ENCODE results near the gene ERICH4. TPM values are rescaled to one million over a fixed set of nuclear protein-coding genes. Genes with fewer than 3 reads are reported as not detected.

The ERICH4 gene
- total RNA-seq, 1 donor from 2014 or later: not detected

DNA sequence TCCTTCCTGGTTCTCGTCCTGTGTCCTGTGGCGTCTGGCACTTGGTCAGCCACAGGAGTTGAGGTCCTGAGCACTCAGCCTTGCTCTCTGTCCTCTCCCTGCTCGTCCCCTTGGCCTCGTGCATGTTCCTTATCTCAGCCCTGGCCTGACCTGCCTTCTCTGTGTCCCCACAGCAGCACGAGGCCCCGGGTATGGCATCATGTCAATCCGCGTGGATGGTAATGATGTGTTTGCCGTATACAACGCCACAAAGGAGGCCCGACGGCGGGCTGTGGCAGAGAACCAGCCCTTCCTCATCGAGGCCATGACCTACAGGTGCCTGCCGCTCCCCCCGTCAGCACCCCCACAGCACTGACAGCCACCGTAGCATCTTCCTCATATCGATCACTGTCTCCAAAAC, 20.5 kb upstream of the ERICH4 start:
- DNase-seq (no peak), ATAC-seq (no peak)
- TF ChIP-seq, protein P1, sequence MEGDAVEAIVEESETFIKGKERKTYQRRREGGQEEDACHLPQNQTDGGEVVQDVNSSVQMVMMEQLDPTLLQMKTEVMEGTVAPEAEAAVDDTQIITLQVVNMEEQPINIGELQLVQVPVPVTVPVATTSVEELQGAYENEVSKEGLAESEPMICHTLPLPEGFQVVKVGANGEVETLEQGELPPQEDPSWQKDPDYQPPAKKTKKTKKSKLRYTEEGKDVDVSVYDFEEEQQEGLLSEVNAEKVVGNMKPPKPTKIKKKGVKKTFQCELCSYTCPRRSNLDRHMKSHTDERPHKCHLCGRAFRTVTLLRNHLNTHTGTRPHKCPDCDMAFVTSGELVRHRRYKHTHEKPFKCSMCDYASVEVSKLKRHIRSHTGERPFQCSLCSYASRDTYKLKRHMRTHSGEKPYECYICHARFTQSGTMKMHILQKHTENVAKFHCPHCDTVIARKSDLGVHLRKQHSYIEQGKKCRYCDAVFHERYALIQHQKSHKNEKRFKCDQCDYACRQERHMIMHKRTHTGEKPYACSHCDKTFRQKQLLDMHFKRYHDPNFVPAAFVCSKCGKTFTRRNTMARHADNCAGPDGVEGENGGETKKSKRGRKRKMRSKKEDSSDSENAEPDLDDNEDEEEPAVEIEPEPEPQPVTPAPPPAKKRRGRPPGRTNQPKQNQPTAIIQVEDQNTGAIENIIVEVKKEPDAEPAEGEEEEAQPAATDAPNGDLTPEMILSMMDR (IDR thresholded peaks at IDR 0.05): no peak
- Histone ChIP-seq H3K4me3 (no peak overlapping the region), H3K36me3 (peaks cover 81% of the 10 kb centered on the region), H3K9me3 (no peaks in the 10 kb centered on the region), H3K4me1 (peaks cover 69% of the 10 kb centered on the region), H3K27me3 (ENCODE audit: low read depth) (no peaks in the 10 kb centered on the region), H3K27ac (no peak overlapping the region)
- intact Hi-C loops (cut with DNase I): no loop called here

DNA sequence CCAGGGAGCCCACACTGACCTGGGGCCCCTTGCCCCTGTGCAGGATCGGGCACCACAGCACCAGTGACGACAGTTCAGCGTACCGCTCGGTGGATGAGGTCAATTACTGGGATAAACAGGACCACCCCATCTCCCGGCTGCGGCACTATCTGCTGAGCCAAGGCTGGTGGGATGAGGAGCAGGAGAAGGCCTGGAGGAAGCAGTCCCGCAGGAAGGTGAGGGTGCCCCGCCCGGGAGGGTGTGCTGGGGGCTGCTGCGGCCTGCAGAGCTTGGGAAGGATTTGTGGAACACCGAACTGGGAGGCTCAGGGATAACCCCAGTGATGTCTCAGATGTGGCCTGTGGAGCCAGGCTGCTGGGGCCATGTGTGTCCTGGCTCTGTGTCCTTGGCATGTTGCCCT, 20.0 kb upstream of the ERICH4 start:
- Histone ChIP-seq H3K9me3 (no peaks in the 10 kb centered on the region), H3K36me3 (peaks cover 80% of the 10 kb centered on the region)
- DNase-seq: no peak

DNA sequence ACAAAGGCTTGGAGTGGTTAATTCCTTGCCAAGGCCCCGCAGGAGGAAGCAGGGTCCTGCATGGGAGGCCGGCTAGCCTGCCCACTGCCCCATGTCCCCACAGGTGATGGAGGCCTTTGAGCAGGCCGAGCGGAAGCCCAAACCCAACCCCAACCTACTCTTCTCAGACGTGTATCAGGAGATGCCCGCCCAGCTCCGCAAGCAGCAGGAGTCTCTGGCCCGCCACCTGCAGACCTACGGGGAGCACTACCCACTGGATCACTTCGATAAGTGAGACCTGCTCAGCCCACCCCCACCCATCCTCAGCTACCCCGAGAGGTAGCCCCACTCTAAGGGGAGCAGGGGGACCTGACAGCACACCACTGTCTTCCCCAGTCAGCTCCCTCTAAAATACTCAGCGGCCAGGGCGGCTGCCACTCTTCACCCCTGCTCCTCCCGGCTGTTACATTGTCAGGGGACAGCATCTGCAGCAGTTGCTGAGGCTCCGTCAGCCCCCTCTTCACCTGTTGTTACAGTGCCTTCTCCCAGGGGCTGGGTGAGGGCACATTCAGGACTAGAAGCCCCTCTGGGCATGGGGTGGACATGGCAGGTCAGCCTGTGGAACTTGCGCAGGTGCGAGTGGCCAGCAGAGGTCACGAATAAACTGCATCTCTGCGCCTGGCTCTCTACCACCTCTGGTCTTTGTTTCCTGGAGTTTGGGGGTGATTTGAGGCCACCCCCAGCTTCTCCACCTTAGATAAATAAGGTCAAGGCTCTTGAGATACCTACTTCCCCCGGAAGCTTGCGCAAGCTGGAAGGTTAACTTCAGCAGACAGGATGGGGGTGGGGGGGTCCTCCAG, 18.4 kb upstream of the ERICH4 start:
- H3K27me3 ChIP-seq (ENCODE audit: low read depth): no peaks in the 10 kb centered on the region
- no peaks in the 10 kb centered on the region for H3K9me3 ChIP-seq
- TF ChIP-seq, protein P1 (IDR thresholded peaks at IDR 0.05): no peak
- H3K36me3 ChIP-seq: peaks cover 64% of the 10 kb centered on the region
- intact Hi-C loops (cut with DNase I): no loop called here
- peak overlapping the region; percentile 70 for H3K4me3 ChIP-seq
- peak overlapping the region; percentile 88 for H3K27ac ChIP-seq
- peak; percentile 74 for DNase-seq
- peaks cover 77% of the 10 kb centered on the region for H3K4me1 ChIP-seq
- ATAC-seq: peak; percentile 2 to 15

More for the DNA sequence above, 20.0 kb upstream of the ERICH4 start:
- intact Hi-C loops (cut with DNase I): no loop called here
- Histone ChIP-seq H3K4me1 (peaks cover 71% of the 10 kb centered on the region), H3K27ac (no peak overlapping the region), H3K4me3 (no peak overlapping the region), H3K27me3 (ENCODE audit: low read depth) (no peaks in the 10 kb centered on the region)
- ATAC-seq: no peak
- TF ChIP-seq, protein P1 (IDR thresholded peaks at IDR 0.05): no peak

DNA sequence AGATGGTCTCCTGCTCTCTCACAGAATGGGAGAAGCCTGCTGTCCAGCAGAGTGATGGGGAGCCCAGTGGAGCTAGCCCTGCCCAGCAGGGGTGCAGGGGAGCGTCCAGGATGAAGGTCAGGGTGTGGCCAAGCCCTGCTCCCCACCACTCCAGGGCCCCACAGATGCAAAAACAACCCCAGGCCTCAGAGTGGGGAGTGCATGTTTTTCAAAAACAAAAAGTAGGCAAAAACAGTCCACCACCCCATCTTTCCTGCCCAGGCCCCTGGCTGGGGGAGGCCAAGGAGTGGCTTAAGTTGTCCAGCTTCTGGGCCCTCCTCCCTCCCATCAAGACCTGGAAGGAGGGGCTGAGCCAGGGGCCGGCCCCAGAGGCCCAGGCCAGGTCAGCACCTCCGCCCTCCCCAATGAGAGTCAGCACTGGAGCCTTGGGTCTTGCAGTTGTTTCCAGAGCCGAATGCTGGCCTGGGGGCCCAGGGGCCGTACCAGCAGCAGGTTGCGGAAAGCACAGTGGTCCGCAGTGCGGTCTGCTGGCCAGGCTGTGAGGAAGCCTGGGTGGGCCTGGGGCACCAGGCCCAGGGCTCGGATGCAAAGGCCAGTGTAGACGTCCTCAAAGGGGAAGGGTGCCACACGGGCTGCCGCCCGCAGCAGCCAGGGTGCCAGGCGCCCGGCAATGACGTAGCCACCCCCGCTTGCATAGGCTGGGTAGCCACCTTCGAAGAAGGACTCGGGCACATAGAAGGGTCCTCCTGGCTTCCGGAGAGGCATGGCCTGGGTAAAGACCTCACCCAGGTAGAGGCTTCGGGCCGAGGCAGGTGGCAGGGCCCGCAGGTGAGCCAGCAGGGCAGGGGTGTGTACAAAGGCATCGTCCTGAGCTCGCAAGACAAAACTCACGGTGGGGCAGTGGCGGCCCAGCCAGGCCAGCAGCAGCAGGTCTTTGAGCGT, 17.5 kb upstream of the ERICH4 start:
- TF ChIP-seq, protein P1 (IDR thresholded peaks at IDR 0.05): no peak
- ATAC-seq (no peak), DNase-seq (peak; percentile 51)
- Histone ChIP-seq H3K4me3 (peak overlapping the region; percentile 70), H3K27me3 (ENCODE audit: low read depth) (no peaks in the 10 kb centered on the region), H3K9me3 (no peaks in the 10 kb centered on the region), H3K4me1 (peaks cover 68% of the 10 kb centered on the region), H3K36me3 (peaks cover 56% of the 10 kb centered on the region), H3K27ac (peak overlapping the region; percentile 88)
- intact Hi-C loops (cut with DNase I): no loop called here

DNA sequence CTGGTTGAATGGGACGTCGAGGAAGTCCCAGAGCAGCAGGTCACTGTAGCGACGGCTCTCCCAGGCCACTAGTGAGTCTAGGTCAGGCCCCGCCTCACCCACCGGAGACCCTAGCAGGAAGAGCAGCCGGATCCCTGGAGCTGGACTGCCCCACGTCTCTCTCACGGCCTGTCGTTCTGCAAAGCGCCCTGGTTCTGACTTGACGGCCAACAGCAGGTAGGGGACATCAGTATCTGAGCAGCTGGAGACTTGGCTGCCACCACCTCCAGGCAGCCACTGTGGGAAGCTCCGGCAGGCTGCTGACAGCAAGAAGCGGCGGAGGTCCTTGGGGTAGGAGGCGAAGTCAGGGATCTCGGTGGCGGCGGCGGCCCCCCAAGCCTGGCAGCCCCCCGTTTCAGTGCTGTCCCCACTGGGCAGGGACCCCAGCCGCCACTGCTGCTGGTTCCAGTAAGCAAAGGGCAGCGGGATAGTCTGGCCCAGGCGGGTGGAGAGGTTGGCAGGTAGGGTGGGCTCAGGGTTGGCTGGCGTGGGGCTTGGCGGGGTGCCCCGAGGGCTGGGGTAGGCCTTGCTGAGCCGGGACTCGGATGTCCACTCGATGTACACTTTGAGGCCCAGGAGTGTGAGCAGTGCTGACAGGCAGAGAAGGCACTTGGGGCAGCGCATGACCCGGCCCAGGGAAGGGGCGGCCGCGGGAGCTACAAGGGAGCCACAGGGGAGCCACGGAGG, 16.7 kb upstream of the ERICH4 start:
- H3K4me1 ChIP-seq: peaks cover 60% of the 10 kb centered on the region
- peak overlapping the region; percentile 70 for H3K4me3 ChIP-seq
- peak; percentile 57 for DNase-seq
- peaks cover 57% of the 10 kb centered on the region for H3K36me3 ChIP-seq
- intact Hi-C loops (cut with DNase I): no loop called here
- peak; percentile 33 to 42 for ATAC-seq
- H3K27ac ChIP-seq: peak overlapping the region; percentile 88
- TF ChIP-seq, protein P1 (IDR thresholded peaks at IDR 0.05): no peak
- H3K27me3 ChIP-seq (ENCODE audit: low read depth): no peaks in the 10 kb centered on the region
- no peaks in the 10 kb centered on the region for H3K9me3 ChIP-seq

Measured in lower lobe of right lung (tissue), 2 donors.